CD14-positive monocyte (primary cell): ENCODE measurements around the gene ATF6. TPM values are rescaled to one million over a fixed set of nuclear protein-coding genes. Genes with fewer than 3 reads are reported as not detected.
A peak's percentile ranks its signal among the peaks of the same experiment; 100 is the strongest.

Source experiments
- DNase-seq, 3 donors: peaks; one replicate each; pipeline ENCODE4 v3.0.0-alpha.2; 2011 to 2022
- H2AFZ ChIP-seq: 2 replicates; pipeline ENCODE4 v1.6.0; 2012; ENCODE audit warnings: mild to moderate bottlenecking, low read depth, low read length, inconsistent platforms; ENCODE audit not compliant: insufficient read depth, poor library complexity, severe bottlenecking
- H3K27ac ChIP-seq, 2 donors: 1 replicate in 1 of 2; 2 replicates in 1 of 2; pipeline ENCODE4 v1.5.1; 2012 to 2013; ENCODE audit warnings: low read length in 2 of 2, control low read depth in 1 of 2, inconsistent platforms in 1 of 2, low read depth in 1 of 2, mild to moderate bottlenecking in 1 of 2
- H3K27me3 ChIP-seq, 2 donors: one replicate each; pipeline versions ENCODE4 v1.6.0 to v1.6.1; 2011 to 2013; ENCODE audit warnings: low read length in 2 of 2; ENCODE audit not compliant: control insufficient read depth in 2 of 2, insufficient read depth in 2 of 2
- H3K36me3 ChIP-seq, 2 donors: replicated peaks in 1 of 2; 1 replicate in 1 of 2; 2 replicates in 1 of 2; pipeline versions ENCODE4 v1.5.1 to v1.6.1; 2012 to 2013; ENCODE audit warnings: low read length in 2 of 2, control low read depth in 1 of 2, inconsistent platforms in 1 of 2, mild to moderate bottlenecking in 1 of 2; ENCODE audit not compliant: insufficient read depth in 2 of 2, control insufficient read depth in 1 of 2
- H3K4me1 ChIP-seq, 2 donors: 1 replicate in 1 of 2; 2 replicates in 1 of 2; pipeline versions ENCODE4 v1.5.1 to v1.6.1; 2012 to 2013; ENCODE audit warnings: low read length in 2 of 2, control low read depth in 1 of 2, inconsistent platforms in 1 of 2, mild to moderate bottlenecking in 1 of 2, moderate library complexity in 1 of 2; ENCODE audit not compliant: insufficient read depth in 2 of 2, control insufficient read depth in 1 of 2
- H3K4me2 ChIP-seq: replicated peaks from 2 replicates; pipeline ENCODE3; 2012; ENCODE audit warnings: low read length, moderate library complexity, mild to moderate bottlenecking; ENCODE audit not compliant: poor library complexity, severe bottlenecking; ENCODE audit errors: extremely low read depth
- H3K4me3 ChIP-seq, 3 experiments: fragments of 200-600 bp in 1 of 3; sonication (generic) in 1 of 3; replicated peaks in 1 of 3; 1 replicate in 2 of 3; 2 replicates in 1 of 3; pipeline ENCODE4 v1.5.1; 2011 to 2013; ENCODE audit warnings: low read length in 3 of 3, mild to moderate bottlenecking in 3 of 3, control low read depth in 2 of 3, low read depth in 2 of 3, inconsistent platforms in 1 of 3, moderate library complexity in 1 of 3
- H3K79me2 ChIP-seq: 2 replicates; pipeline ENCODE4 v1.6.0; 2012; ENCODE audit warnings: mild to moderate bottlenecking, control low read depth, inconsistent platforms, low read length, moderate library complexity; ENCODE audit not compliant: insufficient read depth
- H3K9ac ChIP-seq: 2 replicates; pipeline ENCODE4 v1.6.0; 2017; ENCODE audit warnings: low read length, mild to moderate bottlenecking; ENCODE audit not compliant: insufficient read depth, poor library complexity, severe bottlenecking
- H3K9me3 ChIP-seq, 2 donors: replicated peaks in 1 of 2; 1 replicate in 1 of 2; 2 replicates in 1 of 2; pipeline versions ENCODE4 v1.5.1 to v1.6.1; 2012 to 2013; ENCODE audit warnings: low read length in 2 of 2, control low read depth in 1 of 2; ENCODE audit not compliant: control insufficient read depth in 1 of 2, insufficient read depth in 1 of 2
- H4K20me1 ChIP-seq: 2 replicates; pipeline ENCODE4 v1.6.0; 2012; ENCODE audit warnings: mild to moderate bottlenecking, low read length, control low read depth, moderate library complexity; ENCODE audit not compliant: insufficient read depth
- H3K27ac Mint-ChIP-seq, 7 donors: one replicate each; pipeline ENCODE4 v1.8.0; 2020; ENCODE audit warnings: mild to moderate bottlenecking in 7 of 7, mixed read lengths in 7 of 7, moderate library complexity in 6 of 7, inconsistent platforms in 2 of 7
- H3K27me3 Mint-ChIP-seq, 3 donors: one replicate each; pipeline ENCODE4 v1.8.0; 2021 to 2022; ENCODE audit warnings: low read depth in 3 of 3, mild to moderate bottlenecking in 3 of 3, mixed read lengths in 3 of 3, moderate library complexity in 3 of 3, inconsistent platforms in 1 of 3
- H3K36me3 Mint-ChIP-seq, 2 donors: one replicate each; pipeline ENCODE4 v1.8.0; 2020; ENCODE audit warnings: mixed read lengths in 2 of 2, inconsistent platforms in 1 of 2, mild to moderate bottlenecking in 1 of 2
- H3K4me1 Mint-ChIP-seq: one replicate; pipeline ENCODE4 v1.8.0; 2020; ENCODE audit warnings: mild to moderate bottlenecking, mixed read lengths
- H3K4me3 Mint-ChIP-seq, 2 donors: one replicate each; pipeline ENCODE4 v1.8.0; 2020; ENCODE audit warnings: mild to moderate bottlenecking in 2 of 2, mixed read lengths in 2 of 2, moderate library complexity in 1 of 2
- H3K9me3 Mint-ChIP-seq, 7 donors: one replicate each; pipeline ENCODE4 v1.8.0; 2020 to 2022; ENCODE audit warnings: mixed read lengths in 7 of 7, mild to moderate bottlenecking in 6 of 7, moderate library complexity in 6 of 7, inconsistent platforms in 2 of 7
- WGBS: methylation state at CpG from one replicate; pipeline ENCODE4 v1.1.5; 2013; ENCODE audit warnings: missing lambda C conversion rate; ENCODE audit not compliant: insufficient coverage; 5-methylcytosine and 5-hydroxymethylcytosine counted together
- intact Hi-C, 2 donors: fragments of 100-400 bp; cut with micrococcal nuclease; formaldehyde crosslinking; loops; one replicate each; pipeline versions ENCODE4 v1.15.0 to v1.15.1; 2023
- polyA plus RNA-seq, 3 donors: library from polyadenylated mRNA; depleted of rRNA in 1 of 3; unstranded in 2 of 3; stranded (reverse) in 1 of 3; fragments of 300-500 nt in 2 of 3; fragments of >200 nt in 1 of 3; fragmentation: Illumina TruSeq in 2 of 3; gene quantifications; 1 replicate in 2 of 3; 2 replicates in 1 of 3; pipeline ENCODE4 v1.2.3, GENCODE V29; 2012 to 2021
- TF ChIP-seq, protein P1 (sequence below): fragments of 200-600 bp; IDR thresholded peaks from one replicate; pipeline ENCODE4 v1.8.0; 2022; ENCODE audit warnings: antibody characterized with exemption, mild to moderate bottlenecking

ATF6 gene
- polyA plus RNA-seq, 3 donors = 13.4 to 25.6 (median 22.2) TPM

DNA sequence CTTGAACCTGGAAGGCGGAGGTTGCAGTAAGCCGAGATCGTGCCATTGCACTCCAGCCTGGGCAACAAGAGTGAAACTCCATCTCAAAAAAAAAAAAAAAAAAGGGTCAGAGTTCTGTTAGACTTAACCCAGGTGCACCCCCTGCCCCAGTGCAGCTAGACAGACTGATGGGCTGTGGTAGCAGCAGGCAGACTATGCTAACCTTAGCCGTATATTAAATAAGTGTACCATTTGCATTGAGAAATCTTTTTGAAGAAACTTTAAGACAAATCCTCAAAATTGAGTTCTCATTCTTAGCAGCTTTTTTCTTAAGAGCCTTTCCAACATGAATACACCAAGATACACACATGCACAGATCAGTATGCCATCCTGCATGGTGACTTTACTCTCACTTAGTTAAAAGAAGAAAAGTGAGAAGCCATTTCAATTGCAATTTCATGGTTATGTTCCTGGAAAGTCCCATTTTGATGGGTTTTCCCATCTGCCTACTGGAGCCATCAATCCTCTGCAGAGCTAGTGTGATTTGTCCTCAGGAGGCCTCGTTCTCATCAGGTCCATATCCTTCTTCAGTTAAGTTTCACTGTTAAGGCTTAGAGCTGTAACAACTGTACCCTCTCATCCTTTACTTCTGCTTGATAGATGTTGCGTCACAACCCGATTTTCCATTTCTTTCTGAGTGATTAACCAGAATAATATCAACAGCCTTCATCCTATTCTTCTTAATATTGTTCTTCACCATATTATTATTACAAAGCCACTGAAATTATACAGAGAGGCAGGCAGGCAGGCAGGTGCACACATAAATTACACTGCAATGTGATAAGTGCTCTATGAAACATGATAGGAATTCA lies 37.5 kb upstream of the ATF6 start:
- peaks cover 0 to 23% (median 14%) of the 10 kb centered on the region in 7 donors for H3K9me3 Mint-ChIP-seq
- peaks cover 73 to 100% of the 10 kb centered on the region in 2 donors for H3K27me3 ChIP-seq

DNA sequence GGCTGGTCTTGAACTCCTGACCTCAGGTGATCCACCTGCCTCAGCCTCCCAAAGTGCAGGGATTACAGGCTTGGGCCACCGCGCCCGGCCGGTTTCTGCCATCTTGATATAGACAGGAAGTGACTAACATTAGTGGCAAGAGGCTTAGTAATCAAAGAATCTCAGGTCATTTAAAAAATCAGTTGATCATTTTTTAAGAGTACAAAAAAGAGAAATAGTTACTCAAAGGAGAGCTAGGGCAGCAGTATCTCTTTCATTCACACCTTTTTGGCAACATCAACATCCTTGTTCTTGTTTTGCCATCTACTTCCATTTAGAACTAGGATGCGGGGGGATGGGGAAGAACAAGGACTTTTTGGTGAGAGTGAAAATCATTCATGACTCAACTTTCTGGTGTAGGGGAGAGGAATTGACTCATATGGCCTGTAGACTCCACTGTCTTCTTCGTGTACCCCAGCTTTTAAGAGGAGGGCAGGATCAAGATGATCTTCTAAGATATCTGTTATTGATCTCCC lies 36.0 kb upstream of the ATF6 start:
- Mint-ChIP-seq H3K36me3 (peaks cover 4 to 8% of the 10 kb centered on the region in 2 donors), H3K4me1 (peaks cover 41% of the 10 kb centered on the region), H3K9me3 (peaks cover 0 to 23% (median 12%) of the 10 kb centered on the region in 7 donors), H3K27me3 (peaks cover 81 to 94% (median 91%) of the 10 kb centered on the region in 3 donors), H3K27ac (peak overlapping the region in 1 of 7 donors; percentile 48), H3K4me3 (peak overlapping the region in 1 of 2 donors; percentile 75)
- no CpG with 5 or more reads among the region's 6 CpGs for WGBS
- H3K4me1 ChIP-seq = peaks cover 27 to 46% of the 10 kb centered on the region in 2 donors
- no peaks in the 10 kb centered on the region for H4K20me1 ChIP-seq
- no peaks in the 10 kb centered on the region for H3K9me3 ChIP-seq
- no peak overlapping the region for H3K4me2 ChIP-seq
- H3K79me2 ChIP-seq = no peaks in the 10 kb centered on the region
- H3K27ac ChIP-seq = no peak overlapping the region
- peak; percentile 51 to 81 (median 72) for DNase-seq
- TF ChIP-seq, protein P1, sequence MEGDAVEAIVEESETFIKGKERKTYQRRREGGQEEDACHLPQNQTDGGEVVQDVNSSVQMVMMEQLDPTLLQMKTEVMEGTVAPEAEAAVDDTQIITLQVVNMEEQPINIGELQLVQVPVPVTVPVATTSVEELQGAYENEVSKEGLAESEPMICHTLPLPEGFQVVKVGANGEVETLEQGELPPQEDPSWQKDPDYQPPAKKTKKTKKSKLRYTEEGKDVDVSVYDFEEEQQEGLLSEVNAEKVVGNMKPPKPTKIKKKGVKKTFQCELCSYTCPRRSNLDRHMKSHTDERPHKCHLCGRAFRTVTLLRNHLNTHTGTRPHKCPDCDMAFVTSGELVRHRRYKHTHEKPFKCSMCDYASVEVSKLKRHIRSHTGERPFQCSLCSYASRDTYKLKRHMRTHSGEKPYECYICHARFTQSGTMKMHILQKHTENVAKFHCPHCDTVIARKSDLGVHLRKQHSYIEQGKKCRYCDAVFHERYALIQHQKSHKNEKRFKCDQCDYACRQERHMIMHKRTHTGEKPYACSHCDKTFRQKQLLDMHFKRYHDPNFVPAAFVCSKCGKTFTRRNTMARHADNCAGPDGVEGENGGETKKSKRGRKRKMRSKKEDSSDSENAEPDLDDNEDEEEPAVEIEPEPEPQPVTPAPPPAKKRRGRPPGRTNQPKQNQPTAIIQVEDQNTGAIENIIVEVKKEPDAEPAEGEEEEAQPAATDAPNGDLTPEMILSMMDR = no peak
- intact Hi-C loops = no loop called here
- no peaks in the 10 kb centered on the region for H3K36me3 ChIP-seq
- H3K4me3 ChIP-seq = no peak overlapping the region
- H3K9ac ChIP-seq = no peak overlapping the region
- no peak overlapping the region for H2AFZ ChIP-seq
- peaks cover 64 to 95% of the 10 kb centered on the region in 2 donors for H3K27me3 ChIP-seq

More for the DNA sequence above, 37.5 kb upstream of the ATF6 start:
- Histone ChIP-seq H3K9me3 (no peaks in the 10 kb centered on the region), H3K9ac (no peak overlapping the region), H2AFZ (no peak overlapping the region), H3K4me2 (no peak overlapping the region), H3K36me3 (no peaks in the 10 kb centered on the region), H3K79me2 (no peaks in the 10 kb centered on the region), H3K4me1 (peaks cover 27 to 45% of the 10 kb centered on the region in 2 donors), H4K20me1 (no peaks in the 10 kb centered on the region), H3K4me3 (no peak overlapping the region), H3K27ac (no peak overlapping the region)
- Mint-ChIP-seq H3K4me1 (peaks cover 38% of the 10 kb centered on the region), H3K4me3 (peak overlapping the region in 1 of 2 donors; percentile 97), H3K27ac (peak overlapping the region in 1 of 7 donors; percentile 7), H3K27me3 (peaks cover 89 to 98% (median 93%) of the 10 kb centered on the region in 3 donors), H3K36me3 (peaks cover 6 to 8% of the 10 kb centered on the region in 2 donors)
- DNase-seq = peak in 1 of 3 donors; percentile 74
- intact Hi-C loops = no loop called here
- WGBS = 42% methylated on average over 2 of the region's 7 CpGs
- TF ChIP-seq, protein P1 = no peak
